Upper lobe of left lung (tissue), 4 donors: ENCODE results near the gene FLT1.

Source experiments
- EP300 ChIP-seq, 4 donors: sonication (generic); formaldehyde crosslinking; IDR thresholded peaks; one replicate each; pipeline ENCODE4 v1.5.1; 2017; ENCODE audit warnings: antibody characterized with exemption in 4 of 4, control low read depth in 2 of 4
- POLR2A ChIP-seq, 4 donors: fragments of 450-650 bp; IDR thresholded peaks; one replicate each; pipeline ENCODE4 v1.5.1; 2016 to 2017; ENCODE audit warnings: antibody characterized with exemption in 4 of 4, mild to moderate bottlenecking in 2 of 4
- POLR2AphosphoS5 ChIP-seq, 2 donors: sonication (generic); formaldehyde crosslinking; IDR thresholded peaks; one replicate each; pipeline ENCODE4 v1.5.1; 2017; ENCODE audit warnings: antibody characterized with exemption in 2 of 2
- TF ChIP-seq, protein P1 (sequence below), 6 experiments: fragments of 450-650 bp in 4 of 6; fragments of 200-600 bp in 2 of 6; sonication (generic) in 2 of 6; IDR thresholded peaks; one replicate each; pipeline ENCODE4 v1.5.1; 2016 to 2019; ENCODE audit warnings: antibody characterized with exemption in 6 of 6

DNA sequence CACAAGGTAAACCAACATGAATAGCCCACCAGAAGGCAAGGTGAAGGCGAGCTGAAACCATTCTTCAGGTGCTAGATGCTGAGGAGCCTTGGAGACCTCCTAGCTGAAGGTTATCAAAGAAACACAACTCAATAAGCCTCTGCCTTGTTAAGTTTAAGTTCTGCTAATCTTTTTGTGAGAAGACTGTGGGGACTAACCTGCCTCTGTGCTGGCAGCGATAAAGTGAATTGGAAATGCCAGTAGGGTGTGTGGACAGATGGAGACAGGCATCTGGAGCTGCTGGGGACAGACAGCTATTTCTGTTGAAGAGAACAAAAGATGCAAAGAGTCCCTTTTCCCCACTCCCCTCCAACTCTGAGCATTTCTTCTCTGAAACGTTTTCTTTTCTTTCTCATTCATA, 33.5 kb upstream of the FLT1 start:
- TF ChIP-seq POLR2A (IDR thresholded peaks at IDR 0.05) (no peak), EP300 (IDR thresholded peaks at IDR 0.05) (no peak), POLR2AphosphoS5 (IDR thresholded peaks at IDR 0.05) (no peak)
- TF ChIP-seq, protein P1, sequence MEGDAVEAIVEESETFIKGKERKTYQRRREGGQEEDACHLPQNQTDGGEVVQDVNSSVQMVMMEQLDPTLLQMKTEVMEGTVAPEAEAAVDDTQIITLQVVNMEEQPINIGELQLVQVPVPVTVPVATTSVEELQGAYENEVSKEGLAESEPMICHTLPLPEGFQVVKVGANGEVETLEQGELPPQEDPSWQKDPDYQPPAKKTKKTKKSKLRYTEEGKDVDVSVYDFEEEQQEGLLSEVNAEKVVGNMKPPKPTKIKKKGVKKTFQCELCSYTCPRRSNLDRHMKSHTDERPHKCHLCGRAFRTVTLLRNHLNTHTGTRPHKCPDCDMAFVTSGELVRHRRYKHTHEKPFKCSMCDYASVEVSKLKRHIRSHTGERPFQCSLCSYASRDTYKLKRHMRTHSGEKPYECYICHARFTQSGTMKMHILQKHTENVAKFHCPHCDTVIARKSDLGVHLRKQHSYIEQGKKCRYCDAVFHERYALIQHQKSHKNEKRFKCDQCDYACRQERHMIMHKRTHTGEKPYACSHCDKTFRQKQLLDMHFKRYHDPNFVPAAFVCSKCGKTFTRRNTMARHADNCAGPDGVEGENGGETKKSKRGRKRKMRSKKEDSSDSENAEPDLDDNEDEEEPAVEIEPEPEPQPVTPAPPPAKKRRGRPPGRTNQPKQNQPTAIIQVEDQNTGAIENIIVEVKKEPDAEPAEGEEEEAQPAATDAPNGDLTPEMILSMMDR (IDR thresholded peaks at IDR 0.05) = no peak
